Nephron (organoid): Measurements from ENCODE around the gene ARL5B.
"Not testable (repeated sequence)": the region's sequence is repeated elsewhere in the genome, so short reads cannot be mapped to it uniquely, and the experiment has no call there.

Source experiments
- H3K27ac Mint-ChIP-seq, 3 experiments: 2 replicates each; pipeline ENCODE4 v1.8.0; 2020; ENCODE audit warnings: mixed read lengths in 3 of 3, mild to moderate bottlenecking in 2 of 3, moderate library complexity in 1 of 3
- H3K27me3 Mint-ChIP-seq: 2 replicates; pipeline ENCODE4 v1.8.0; 2021; ENCODE audit warnings: low read depth, mild to moderate bottlenecking, moderate library complexity, mixed read lengths
- H3K36me3 Mint-ChIP-seq: 2 replicates; pipeline ENCODE4 v1.8.0; 2020; ENCODE audit warnings: low read depth, mixed read lengths
- H3K4me1 Mint-ChIP-seq: 2 replicates; pipeline ENCODE4 v1.8.0; 2020; ENCODE audit warnings: mixed read lengths
- H3K4me3 Mint-ChIP-seq, 3 experiments: 2 replicates each; pipeline ENCODE4 v1.8.0; 2020; ENCODE audit warnings: mild to moderate bottlenecking in 3 of 3, mixed read lengths in 3 of 3, moderate library complexity in 2 of 3
- H3K9me3 Mint-ChIP-seq: 2 replicates; pipeline ENCODE4 v1.8.0; 2020; ENCODE audit warnings: mixed read lengths
- CTCF ChIP-seq, 3 experiments: fragments of 200-600 bp; sonication (generic); IDR thresholded peaks; one replicate each; pipeline ENCODE4 v1.5.0; 2021; ENCODE audit warnings: antibody characterized with exemption in 3 of 3; ENCODE audit not compliant: unreplicated experiment in 3 of 3

ARL5B gene

GRCh38 chr10:18619016-18619415 lies 40.2 kb upstream of the ARL5B start:
- no peaks in the 10 kb centered on the region for H3K9me3 Mint-ChIP-seq
- H3K4me3 Mint-ChIP-seq: no peak overlapping the region
- peaks cover 38% of the 10 kb centered on the region for H3K36me3 Mint-ChIP-seq
- H3K4me1 Mint-ChIP-seq: no peaks in the 10 kb centered on the region
- no peak for TF ChIP-seq CTCF (IDR thresholded peaks at IDR 0.05; ENCODE audit: unreplicated experiment in 3 of 3)
- H3K27me3 Mint-ChIP-seq: no peaks in the 10 kb centered on the region
- no peak overlapping the region for H3K27ac Mint-ChIP-seq

GRCh38 chr10:18620856-18621255 lies 38.4 kb upstream of the ARL5B start:
- peaks cover 34% of the 10 kb centered on the region for H3K36me3 Mint-ChIP-seq
- no peak for TF ChIP-seq CTCF (IDR thresholded peaks at IDR 0.05; ENCODE audit: unreplicated experiment in 3 of 3)
- H3K4me3 Mint-ChIP-seq: no peak overlapping the region
- H3K9me3 Mint-ChIP-seq: no peaks in the 10 kb centered on the region
- H3K27me3 Mint-ChIP-seq: no peaks in the 10 kb centered on the region
- no peaks in the 10 kb centered on the region for H3K4me1 Mint-ChIP-seq
- H3K27ac Mint-ChIP-seq: no peak overlapping the region

- H3K27ac Mint-ChIP-seq, H3K4me3 Mint-ChIP-seq, H3K9me3 Mint-ChIP-seq, H3K4me1 Mint-ChIP-seq, H3K27me3 Mint-ChIP-seq: not testable (repeated sequence)
- peaks cover 37% of the 10 kb centered on the region for H3K36me3 Mint-ChIP-seq
Observed at GRCh38 chr10:18623671-18624070, 35.6 kb upstream of the ARL5B start.

GRCh38 chr10:18625886-18626285 lies 33.3 kb upstream of the ARL5B start:
- Mint-ChIP-seq H3K36me3 (peaks cover 29% of the 10 kb centered on the region), H3K27me3 (no peaks in the 10 kb centered on the region), H3K4me3 (peak overlapping the region; percentile 51 to 79 (median 66)), H3K4me1 (peaks cover 6% of the 10 kb centered on the region), H3K27ac (peak overlapping the region; percentile 60 to 79 (median 62)), H3K9me3 (peaks cover 5% of the 10 kb centered on the region)
- TF ChIP-seq CTCF (IDR thresholded peaks at IDR 0.05; ENCODE audit: unreplicated experiment in 3 of 3): no peak

GRCh38 chr10:18627452-18628018 lies 31.7 kb upstream of the ARL5B start:
- not testable (repeated sequence) for H3K4me1 Mint-ChIP-seq, H3K9me3 Mint-ChIP-seq, H3K27me3 Mint-ChIP-seq
- Mint-ChIP-seq H3K4me3 (peak overlapping the region; percentile 86 to 87 (median 86)), H3K27ac (peak overlapping the region; percentile 91 to 97 (median 93)), H3K36me3 (peaks cover 24% of the 10 kb centered on the region)

- not testable (repeated sequence) for H3K4me3 Mint-ChIP-seq, H3K27ac Mint-ChIP-seq, H3K27me3 Mint-ChIP-seq, H3K9me3 Mint-ChIP-seq, H3K4me1 Mint-ChIP-seq
- peaks cover 22% of the 10 kb centered on the region for H3K36me3 Mint-ChIP-seq
Observed at GRCh38 chr10:18632500-18632899, 26.7 kb upstream of the ARL5B start.

- no peak for TF ChIP-seq CTCF (IDR thresholded peaks at IDR 0.05; ENCODE audit: unreplicated experiment in 3 of 3)
- Mint-ChIP-seq H3K4me3 (no peak overlapping the region), H3K27me3 (no peaks in the 10 kb centered on the region), H3K4me1 (no peaks in the 10 kb centered on the region), H3K9me3 (no peaks in the 10 kb centered on the region), H3K27ac (no peak overlapping the region), H3K36me3 (peaks cover 16% of the 10 kb centered on the region)
Observed at GRCh38 chr10:18635995-18636394, 23.2 kb upstream of the ARL5B start.

- not testable (repeated sequence) for H3K27ac Mint-ChIP-seq, H3K27me3 Mint-ChIP-seq, H3K4me1 Mint-ChIP-seq, H3K9me3 Mint-ChIP-seq, H3K4me3 Mint-ChIP-seq
- peaks cover 16% of the 10 kb centered on the region for H3K36me3 Mint-ChIP-seq
Observed at GRCh38 chr10:18637400-18637799, 21.8 kb upstream of the ARL5B start.

- not testable (repeated sequence) for H3K9me3 Mint-ChIP-seq, H3K4me1 Mint-ChIP-seq, H3K27ac Mint-ChIP-seq, H3K36me3 Mint-ChIP-seq, H3K27me3 Mint-ChIP-seq, H3K4me3 Mint-ChIP-seq
Observed at GRCh38 chr10:18639719-18640118, 19.5 kb upstream of the ARL5B start.
